Measurements from ENCODE around the gene PRKG1.

DNA sequence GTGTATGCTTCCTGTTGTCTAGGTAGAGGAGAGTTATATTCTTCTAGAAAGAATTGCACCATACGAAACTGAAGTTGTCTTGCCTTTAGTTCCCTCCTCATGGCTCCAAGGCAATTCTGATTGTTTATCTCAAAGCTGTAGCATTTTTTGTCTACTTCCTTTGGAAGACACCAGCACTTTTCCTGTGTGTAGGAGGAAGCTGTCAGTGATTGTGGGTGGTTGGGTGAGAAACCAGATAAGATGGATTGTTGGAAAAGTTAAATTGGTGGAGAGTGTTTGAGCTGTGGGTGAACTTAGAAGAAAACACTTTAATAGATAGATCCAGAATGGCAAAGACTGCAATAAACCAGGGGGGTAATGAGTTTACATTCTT, 637.2 kb downstream of the PRKG1 start:
- TF ChIP-seq, protein P1, sequence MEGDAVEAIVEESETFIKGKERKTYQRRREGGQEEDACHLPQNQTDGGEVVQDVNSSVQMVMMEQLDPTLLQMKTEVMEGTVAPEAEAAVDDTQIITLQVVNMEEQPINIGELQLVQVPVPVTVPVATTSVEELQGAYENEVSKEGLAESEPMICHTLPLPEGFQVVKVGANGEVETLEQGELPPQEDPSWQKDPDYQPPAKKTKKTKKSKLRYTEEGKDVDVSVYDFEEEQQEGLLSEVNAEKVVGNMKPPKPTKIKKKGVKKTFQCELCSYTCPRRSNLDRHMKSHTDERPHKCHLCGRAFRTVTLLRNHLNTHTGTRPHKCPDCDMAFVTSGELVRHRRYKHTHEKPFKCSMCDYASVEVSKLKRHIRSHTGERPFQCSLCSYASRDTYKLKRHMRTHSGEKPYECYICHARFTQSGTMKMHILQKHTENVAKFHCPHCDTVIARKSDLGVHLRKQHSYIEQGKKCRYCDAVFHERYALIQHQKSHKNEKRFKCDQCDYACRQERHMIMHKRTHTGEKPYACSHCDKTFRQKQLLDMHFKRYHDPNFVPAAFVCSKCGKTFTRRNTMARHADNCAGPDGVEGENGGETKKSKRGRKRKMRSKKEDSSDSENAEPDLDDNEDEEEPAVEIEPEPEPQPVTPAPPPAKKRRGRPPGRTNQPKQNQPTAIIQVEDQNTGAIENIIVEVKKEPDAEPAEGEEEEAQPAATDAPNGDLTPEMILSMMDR (conservative IDR thresholded peaks at IDR 0.05 in 1 of 2, IDR thresholded peaks at IDR 0.05 in 1 of 2; ENCODE audit: extremely low read depth in 1 of 2, insufficient read depth in 1 of 2, low read depth in 1 of 2, low read length in 2 of 2) = no peak
- TF ChIP-seq EZH2 (IDR thresholded peaks at IDR 0.05; ENCODE audit: borderline replicate concordance, low read length) = no peak
